DMS79 treated with DMSO at 0.1 percent for 48 hours (cell line): Measurements from ENCODE around the gene SDSL.

Experiments used
- DNase-seq: peaks from one replicate; lab custom pipeline; 2025; lab: John Stamatoyannopoulos, UW

SDSL gene

DNA sequence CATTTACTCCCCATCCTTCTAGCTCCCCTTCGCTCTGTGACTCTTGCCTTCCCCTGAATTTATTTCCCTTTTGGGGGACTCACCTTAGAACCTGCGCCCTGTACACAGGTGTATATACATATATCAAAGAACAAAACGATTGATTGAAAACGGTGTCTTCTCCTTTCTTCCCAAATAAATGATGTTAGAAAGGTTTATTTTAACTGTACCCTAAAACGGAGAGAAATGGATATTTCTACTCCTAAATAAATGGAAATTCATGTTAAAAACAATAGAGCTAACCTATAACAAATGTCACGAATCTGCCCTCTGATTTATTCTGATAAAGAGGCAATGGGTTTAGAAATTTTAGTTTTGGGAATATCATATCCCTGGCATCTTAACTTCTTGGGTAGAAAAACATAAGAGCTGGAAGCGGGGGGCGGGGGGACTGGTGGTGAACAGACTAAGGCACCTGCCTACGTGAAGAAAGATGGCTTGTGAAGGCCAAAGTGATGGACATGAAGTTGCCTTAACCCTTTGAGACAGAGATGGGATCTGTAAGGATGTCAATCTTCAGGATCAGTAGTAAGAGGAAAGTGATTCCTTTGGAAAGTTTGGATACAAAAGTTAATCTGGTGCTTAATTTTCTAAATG is 58.3 kb downstream of the SDSL start:
- no peak for DNase-seq

DNA sequence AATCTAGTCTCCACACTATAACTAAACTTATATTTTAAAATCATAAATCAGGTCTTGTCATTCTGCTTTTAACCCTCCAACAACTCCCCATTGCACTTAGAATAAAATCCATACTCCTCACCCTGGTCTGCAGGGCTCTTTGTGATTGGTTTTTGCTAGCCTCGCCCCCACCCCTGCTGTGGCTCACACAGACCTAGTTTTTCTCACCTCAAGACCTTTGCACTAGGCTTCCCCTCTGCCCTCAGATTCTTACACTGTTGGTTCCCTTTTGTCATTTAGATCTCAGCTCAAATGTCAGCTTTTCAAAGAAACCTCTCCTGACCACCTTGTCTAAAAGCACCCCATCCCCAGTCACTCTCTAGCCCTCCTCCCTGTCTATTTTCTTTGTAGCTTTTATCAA is 60.2 kb downstream of the SDSL start:
- DNase-seq = no peak

DNA sequence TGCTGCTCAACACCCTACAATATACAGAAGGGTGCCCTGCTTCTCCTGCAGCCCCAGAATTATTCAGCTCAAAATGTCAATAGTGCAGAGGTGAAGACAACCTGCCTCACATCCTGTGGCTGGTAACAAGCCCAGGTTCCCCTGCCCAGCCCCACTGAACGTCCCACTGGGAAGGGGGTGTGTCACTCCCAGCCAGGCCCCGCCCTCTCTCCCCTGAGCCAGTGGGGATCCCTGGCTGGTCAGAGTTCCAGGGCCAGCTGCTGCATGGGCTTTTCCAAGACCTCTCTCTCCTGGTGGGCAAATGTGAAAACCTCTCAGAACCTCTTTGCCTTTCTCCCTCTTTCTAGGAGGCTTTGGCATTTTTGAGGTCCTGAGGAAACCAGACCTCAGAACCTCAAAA is 63.1 kb downstream of the SDSL start:
- DNase-seq = no peak

DNA sequence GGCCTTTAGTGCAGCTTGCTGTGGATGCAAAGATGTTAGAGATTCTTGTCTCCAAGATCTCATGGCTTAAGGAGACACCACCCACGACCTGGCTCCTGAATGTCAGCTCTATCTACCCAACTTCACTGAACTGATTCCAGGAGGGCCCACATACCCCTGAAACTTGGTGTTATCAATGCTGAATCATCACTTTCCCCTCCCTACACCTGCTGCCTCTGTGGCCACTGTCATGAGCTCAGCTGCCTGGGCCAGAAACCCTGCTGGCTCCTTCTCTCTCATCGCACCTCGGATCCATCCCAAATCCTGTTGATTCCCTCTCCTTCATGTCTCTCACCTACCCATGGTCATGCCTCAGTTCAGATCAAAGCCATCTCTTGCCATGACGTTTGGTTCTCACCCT is 64.5 kb downstream of the SDSL start:
- DNase-seq = no peak
